Endothelial cell of umbilical vein (primary cell): Measurements from ENCODE around the gene CCDC102B. TPM values are rescaled to one million over a fixed set of nuclear protein-coding genes. Genes with fewer than 3 reads are reported as not detected.

ENCODE experiments used
- BruUV-seq: library from RNA; stranded (reverse); fragments of 400-500 nt; replicated peaks from 2 replicates; lab custom pipeline; 2021; lab: Mats Ljungman, UMichigan
- CTCF ChIA-PET: fragments of 300-600, 350-600 bp; sonication (Branson Sonifier 250); formaldehyde crosslinking; loops from one replicate; lab custom pipeline; 2021; ENCODE audit warnings: antibody characterized with exemption, inconsistent platforms; lab: Charles Lee
- POLR2A ChIA-PET: fragments of 300-600, 350-600 bp; sonication (Branson Sonifier 250); formaldehyde crosslinking; loops from one replicate; lab custom pipeline; 2021; ENCODE audit warnings: antibody characterized with exemption, inconsistent platforms; lab: Charles Lee
- DNase-seq: peaks from one replicate; pipeline ENCODE4 v3.0.0-alpha.2; 2011; ENCODE audit warnings: low read depth, low spot score
- FAIRE-seq: peaks from 2 replicates; lab custom pipeline; 2011; peaks lifted over from hg19 to GRCh38; lab: Jason Lieb, UNC
- H2AFZ ChIP-seq: 2 replicates; pipeline ENCODE4 v1.6.0; 2012; ENCODE audit warnings: low read depth, low read length, control low read depth, inconsistent platforms
- H3K27ac ChIP-seq: 2 replicates; pipeline ENCODE4 v1.5.1; 2011; ENCODE audit warnings: low read depth, mild to moderate bottlenecking, control low read depth, low read length, moderate library complexity; ENCODE audit not compliant: insufficient read depth
- H3K27me3 ChIP-seq, 2 experiments: 2 replicates each; pipeline versions ENCODE4 v1.6.0 to v1.6.1; 2011; ENCODE audit warnings: low read length in 2 of 2, mixed read lengths in 1 of 2; ENCODE audit not compliant: control insufficient read depth in 2 of 2, insufficient read depth in 2 of 2
- H3K36me3 ChIP-seq, 2 experiments: 2 replicates in 1 of 2; 3 replicates in 1 of 2; pipeline ENCODE4 v1.5.1; 2011; ENCODE audit warnings: low read length in 2 of 2, mild to moderate bottlenecking in 1 of 2, moderate library complexity in 1 of 2; ENCODE audit not compliant: control insufficient read depth in 2 of 2, insufficient read depth in 2 of 2; ENCODE audit errors: extremely low read depth in 1 of 2
- H3K4me1 ChIP-seq: 3 replicates; pipeline ENCODE4 v1.5.1; 2011; ENCODE audit warnings: mild to moderate bottlenecking, low read length; ENCODE audit not compliant: control insufficient read depth, insufficient read depth; ENCODE audit errors: extremely low read depth
- H3K4me2 ChIP-seq: 2 replicates; pipeline ENCODE4 v1.6.1; 2011; ENCODE audit warnings: low read length, control low read depth, mixed read lengths; ENCODE audit not compliant: insufficient read depth
- H3K4me3 ChIP-seq, 3 experiments: fragments of 200-600 bp in 1 of 3; sonication (generic), shearing (Covaris generic) in 1 of 3; replicated peaks in 1 of 3; 2 replicates each; pipeline ENCODE4 v1.5.1; 2011 to 2016; ENCODE audit warnings: control low read depth in 3 of 3, low read length in 3 of 3, mild to moderate bottlenecking in 2 of 3, inconsistent platforms in 1 of 3, low read depth in 1 of 3, moderate library complexity in 1 of 3; ENCODE audit not compliant: insufficient read depth in 1 of 3
- H3K79me2 ChIP-seq: 2 replicates; pipeline ENCODE4 v1.6.0; 2012; ENCODE audit warnings: low read length, inconsistent platforms; ENCODE audit not compliant: control insufficient read depth, insufficient read depth
- H3K9ac ChIP-seq: replicated peaks from 2 replicates; pipeline ENCODE3; 2011; ENCODE audit warnings: low read length, control low read depth; ENCODE audit not compliant: insufficient read depth; ENCODE audit errors: extremely low read depth
- H3K9me1 ChIP-seq: replicated peaks from 3 replicates; pipeline ENCODE4 v1.6.0; 2011; ENCODE audit warnings: mild to moderate bottlenecking, low read length; ENCODE audit not compliant: control insufficient read depth, insufficient read depth; ENCODE audit errors: extremely low read depth
- H3K9me3 ChIP-seq: replicated peaks from 2 replicates; pipeline ENCODE4 v1.5.1; 2012; ENCODE audit warnings: low read length, inconsistent platforms; ENCODE audit not compliant: control insufficient read depth, insufficient read depth
- H4K20me1 ChIP-seq: replicated peaks from 2 replicates; pipeline ENCODE3; 2011; ENCODE audit warnings: mild to moderate bottlenecking, low read length; ENCODE audit not compliant: control insufficient read depth, insufficient read depth; ENCODE audit errors: extremely low read depth
- CTCF ChIP-seq, 2 donors: IDR thresholded peaks; 1 replicate in 1 of 2; 2 replicates in 1 of 2; pipeline ENCODE4 v1.5.1; 2011; ENCODE audit warnings: low read length in 2 of 2, mild to moderate bottlenecking in 2 of 2, moderate library complexity in 2 of 2, control low read depth in 1 of 2, inconsistent platforms in 1 of 2, low read depth in 1 of 2; ENCODE audit not compliant: insufficient read depth in 1 of 2; ENCODE audit errors: extremely low read depth in 1 of 2
- EZH2 ChIP-seq: IDR thresholded peaks from 2 replicates; pipeline ENCODE4 v1.6.1; 2012; ENCODE audit warnings: borderline replicate concordance, low read depth, mild to moderate bottlenecking, moderate library complexity, low read length, inconsistent platforms; ENCODE audit not compliant: severe bottlenecking
- FOS ChIP-seq: IDR thresholded peaks from 2 replicates; pipeline ENCODE4 v1.6.1; 2011; ENCODE audit warnings: mild to moderate bottlenecking, low read length, moderate library complexity, borderline replicate concordance; ENCODE audit not compliant: insufficient read depth
- GATA2 ChIP-seq: IDR thresholded peaks from 2 replicates; pipeline ENCODE4 v1.7.0; 2011; ENCODE audit warnings: low read depth, mild to moderate bottlenecking, moderate library complexity, mixed read lengths, low read length; ENCODE audit not compliant: insufficient read length, insufficient read depth
- JUN ChIP-seq: IDR thresholded peaks from 2 replicates; pipeline ENCODE4 v1.6.1; 2011; ENCODE audit warnings: borderline replicate concordance, low read depth; ENCODE audit not compliant: insufficient read length, insufficient read depth
- MAX ChIP-seq: IDR thresholded peaks from 2 replicates; pipeline ENCODE4 v1.6.1; 2011; ENCODE audit not compliant: insufficient read depth, insufficient read length
- MYC ChIP-seq: IDR thresholded peaks from one replicate; pipeline ENCODE4 v1.6.1; 2011; ENCODE audit warnings: mild to moderate bottlenecking, low read depth, low read length
- POLR2A ChIP-seq: IDR thresholded peaks from 2 replicates; pipeline ENCODE4 v1.6.1; 2012; ENCODE audit warnings: low read depth, mild to moderate bottlenecking, control low read depth, low read length
- POLR2AphosphoS5 ChIP-seq: IDR thresholded peaks from 2 replicates; pipeline ENCODE4 v1.6.1; 2012; ENCODE audit warnings: low read depth, mild to moderate bottlenecking, control low read depth, low read length, moderate library complexity; ENCODE audit not compliant: insufficient read depth
- dilution Hi-C: fragments of 300-500 bp; cut with MboI; formaldehyde crosslinking; loops from one replicate; pipeline ENCODE4 v1.15.0; 2019; ENCODE audit warnings: low sequenced_read_pairs; ENCODE audit not compliant: extremely low pct_ligation_motif_present
- intact Hi-C: fragments of 100-400 bp; cut with micrococcal nuclease; formaldehyde crosslinking; loops from one replicate; pipeline ENCODE4 v1.10.0; 2022
- polyA plus RNA-seq, 4 experiments: library from polyadenylated mRNA; depleted of rRNA in 3 of 4; stranded (reverse) in 3 of 4; unstranded in 1 of 4; fragments of >200 nt; gene quantifications; 2 replicates each; pipeline versions ENCODE4 v1.2.1 to v1.2.3, GENCODE V29; 2011 to 2012; ENCODE audit warnings: missing spikeins in 1 of 4
- total RNA-seq: library from RNA; stranded (reverse); gene quantifications from 2 replicates; pipeline ENCODE4 v1.2.3, GENCODE V29; 2021

CCDC102B gene
- total and polyA plus RNA-seq, 2 donors (not counting 3 experiments of a cell fraction or from before 2014, with no cell fraction given): 0.21 to 0.62 TPM

GRCh38 chr18:68854786-68855391, 57.0 kb downstream of the CCDC102B start:
- CTCF ChIA-PET: interaction anchor here (1.4 to 2.0 kb wide), 3 partner anchors 8 to 63 kb away, joined by 3 to 9 read pairs (median 3); no protein-coding TSS in a partner anchor
- no TSS peak for BruUV-seq

More at GRCh38 chr18:68854786-68855391, 57.0 kb downstream of the CCDC102B start:
- no peak overlapping the region for H3K27ac ChIP-seq
- no peaks in the 10 kb centered on the region for H3K9me3 ChIP-seq
- H3K4me3 ChIP-seq: no peak overlapping the region
- no peak overlapping the region for H3K4me2 ChIP-seq
- H3K9me1 ChIP-seq: no peaks in the 10 kb centered on the region
- intact Hi-C loops: no loop called here
- H3K4me1 ChIP-seq: no peaks in the 10 kb centered on the region
- no peaks in the 10 kb centered on the region for H3K36me3 ChIP-seq
- H2AFZ ChIP-seq: no peak overlapping the region
- TF ChIP-seq MAX: no peak
- TF ChIP-seq EZH2: no peak
- TF ChIP-seq POLR2AphosphoS5: no peak
- no peak for TF ChIP-seq FOS
- TF ChIP-seq MYC: no peak
- TF ChIP-seq POLR2A: no peak
- TF ChIP-seq JUN: no peak
- TF ChIP-seq CTCF (IDR thresholded peaks at IDR 0.05; ENCODE audit: extremely low read depth in 1 of 2, insufficient read depth in 1 of 2, low read depth in 1 of 2, low read length in 2 of 2): no peak
- TF ChIP-seq GATA2: no peak
- no peak overlapping the region for H3K9ac ChIP-seq
- POLR2A ChIA-PET: no interaction called here
- H3K27me3 ChIP-seq: no peaks in the 10 kb centered on the region
- DNase-seq: no peak
- no peaks in the 10 kb centered on the region for H3K79me2 ChIP-seq
- dilution Hi-C loops: no loop called here
- FAIRE-seq: no peak
- no peaks in the 10 kb centered on the region for H4K20me1 ChIP-seq
